ENCODE data around the gene ZNF276.
"Not testable (repeated sequence)": the region's sequence is repeated elsewhere in the genome, so short reads cannot be mapped to it uniquely, and the experiment has no call there.

ZNF276 gene

GRCh38 chr16:89738072-89738377 is 16.7 kb downstream of the ZNF276 start:
- DNase-seq = no peak

GRCh38 chr16:89738538-89739317 is 17.4 kb downstream of the ZNF276 start:
- no peak for DNase-seq

GRCh38 chr16:89739383-89739782 is 18.0 kb downstream of the ZNF276 start:
- no peak for DNase-seq

GRCh38 chr16:89741342-89742014 is 20.1 kb downstream of the ZNF276 start:
- DNase-seq = no peak

- DNase-seq = no peak
Observed at GRCh38 chr16:89742948-89743347, 21.6 kb downstream of the ZNF276 start.

GRCh38 chr16:89744813-89745212 is 23.5 kb downstream of the ZNF276 start:
- no peak for DNase-seq

GRCh38 chr16:89746043-89746442 is 24.7 kb downstream of the ZNF276 start:
- no peak for DNase-seq

GRCh38 chr16:89748076-89748475 is 26.7 kb downstream of the ZNF276 start:
- DNase-seq = no peak

- no peak for DNase-seq
Observed at GRCh38 chr16:89748921-89749320, 27.6 kb downstream of the ZNF276 start.

GRCh38 chr16:89749637-89750036 is 28.3 kb downstream of the ZNF276 start:
- peak; percentile 27 for DNase-seq

- DNase-seq = no peak
Observed at GRCh38 chr16:89759746-89760340, 38.5 kb downstream of the ZNF276 start.

- DNase-seq = no peak
Observed at GRCh38 chr16:89761304-89761922, 40.1 kb downstream of the ZNF276 start.

GRCh38 chr16:89764711-89765201 is 43.4 kb downstream of the ZNF276 start:
- DNase-seq = peak; percentile 33

GRCh38 chr16:89765292-89765830 is 44.0 kb downstream of the ZNF276 start:
- no peak for DNase-seq

- DNase-seq = no peak
Observed at GRCh38 chr16:89770367-89770766, 49.0 kb downstream of the ZNF276 start.

- no peak for DNase-seq
Observed at GRCh38 chr16:89775223-89775622, 53.9 kb downstream of the ZNF276 start.

GRCh38 chr16:89778211-89778610 is 56.9 kb downstream of the ZNF276 start:
- not testable (repeated sequence) for DNase-seq

GRCh38 chr16:89779231-89779908 is 58.0 kb downstream of the ZNF276 start:
- DNase-seq = no peak

GRCh38 chr16:89779909-89780305 is 58.6 kb downstream of the ZNF276 start:
- DNase-seq = no peak

GRCh38 chr16:89782489-89782888 is 61.2 kb downstream of the ZNF276 start:
- DNase-seq = no peak

- DNase-seq = not testable (repeated sequence)
Observed at GRCh38 chr16:89783952-89784351, 62.6 kb downstream of the ZNF276 start.

GRCh38 chr16:89784406-89784805 is 63.1 kb downstream of the ZNF276 start:
- DNase-seq = no peak

Measured in SIG-M5 (cell line).